Transverse colon (tissue), 4 donors: Measurements from ENCODE around the gene MUC5B. TPM values are rescaled to one million over a fixed set of nuclear protein-coding genes. Genes with fewer than 3 reads are reported as not detected.

Experiments
- DNase-seq: peaks from one replicate; pipeline ENCODE4 v3.0.0-alpha.2; 2019
- H3K27ac ChIP-seq, 4 donors: fragments of 200-600 bp; sonication (generic); 2 replicates each; pipeline ENCODE4 v1.5.1; 2016 to 2018; ENCODE audit warnings: inconsistent platforms in 4 of 4
- H3K27me3 ChIP-seq: fragments of 200-600 bp; sonication (generic); 2 replicates; pipeline ENCODE4 v1.5.1; 2017; ENCODE audit warnings: inconsistent platforms
- H3K36me3 ChIP-seq, 4 donors: fragments of 200-600 bp; sonication (generic); 2 replicates each; pipeline ENCODE4 v1.5.1; 2017 to 2019; ENCODE audit warnings: inconsistent platforms in 4 of 4
- H3K4me1 ChIP-seq, 4 donors: fragments of 200-600 bp; sonication (generic); 2 replicates each; pipeline ENCODE4 v1.5.1; 2017 to 2020; ENCODE audit warnings: inconsistent platforms in 4 of 4
- H3K4me3 ChIP-seq, 4 donors: fragments of 200-600 bp; sonication (generic); 1 replicate in 1 of 4; 2 replicates in 3 of 4; pipeline versions ENCODE4 v1.5.1 to v1.6.1; 2017 to 2019; ENCODE audit warnings: inconsistent platforms in 4 of 4
- H3K9me3 ChIP-seq, 2 donors: fragments of 200-600 bp; sonication (generic); 2 replicates each; pipeline ENCODE4 v1.5.1; 2017 to 2019; ENCODE audit warnings: inconsistent platforms in 2 of 2
- EP300 ChIP-seq: sonication (generic); formaldehyde crosslinking; IDR thresholded peaks from one replicate; pipeline ENCODE4 v1.6.1; 2017; ENCODE audit warnings: antibody characterized with exemption, low read depth
- POLR2A ChIP-seq: fragments of 450-650 bp; IDR thresholded peaks from one replicate; pipeline ENCODE4 v1.6.1; 2016; ENCODE audit warnings: antibody characterized with exemption, mild to moderate bottlenecking, moderate library complexity
- POLR2AphosphoS5 ChIP-seq, 3 donors: sonication (generic); formaldehyde crosslinking; IDR thresholded peaks; one replicate each; pipeline ENCODE4 v1.6.1; 2016; ENCODE audit warnings: antibody characterized with exemption in 3 of 3
- WGBS, 2 donors: methylation state at CpG; one replicate each; pipeline ENCODE4 v1.1.5; 2018; ENCODE audit warnings: low coverage in 1 of 2; 5-methylcytosine and 5-hydroxymethylcytosine counted together
- in situ Hi-C, 4 donors: fragments of 200-750 bp; cut with MboI; loops; one replicate each; pipeline versions ENCODE4 v1.15.0 to v1.15.1; 2017; ENCODE audit warnings: low sequenced_read_pairs in 3 of 4, low pct_ligation_motif_present in 1 of 4, low pct_unique_long_range_greater_than_20kb in 1 of 4
- intact Hi-C: fragments of 100-400 bp; cut with DNase I; formaldehyde crosslinking; loops from one replicate; pipeline ENCODE4 v1.15.1; 2023; ENCODE audit warnings: low total_unique reads
- total RNA-seq, 4 donors: library from RNA; depleted of rRNA; stranded (reverse); fragments of >200 nt; gene quantifications; one replicate each; pipeline ENCODE4 v1.1.0, GENCODE V29; 2016
- TF ChIP-seq, protein P1 (sequence below), 5 experiments: fragments of 200-600 bp in 3 of 5; fragments of 450-650 bp in 2 of 5; sonication (generic) in 3 of 5; IDR thresholded peaks; 1 replicate in 2 of 5; 2 replicates in 3 of 5; pipeline ENCODE4 v1.5.1; 2016 to 2017; ENCODE audit warnings: antibody characterized with exemption in 5 of 5, inconsistent platforms in 3 of 5, mild to moderate bottlenecking in 2 of 5, moderate library complexity in 1 of 5

The MUC5B gene
- total RNA-seq, 4 donors from 2014 or later = 58.0 to 825 (median 85.6) TPM

DNA sequence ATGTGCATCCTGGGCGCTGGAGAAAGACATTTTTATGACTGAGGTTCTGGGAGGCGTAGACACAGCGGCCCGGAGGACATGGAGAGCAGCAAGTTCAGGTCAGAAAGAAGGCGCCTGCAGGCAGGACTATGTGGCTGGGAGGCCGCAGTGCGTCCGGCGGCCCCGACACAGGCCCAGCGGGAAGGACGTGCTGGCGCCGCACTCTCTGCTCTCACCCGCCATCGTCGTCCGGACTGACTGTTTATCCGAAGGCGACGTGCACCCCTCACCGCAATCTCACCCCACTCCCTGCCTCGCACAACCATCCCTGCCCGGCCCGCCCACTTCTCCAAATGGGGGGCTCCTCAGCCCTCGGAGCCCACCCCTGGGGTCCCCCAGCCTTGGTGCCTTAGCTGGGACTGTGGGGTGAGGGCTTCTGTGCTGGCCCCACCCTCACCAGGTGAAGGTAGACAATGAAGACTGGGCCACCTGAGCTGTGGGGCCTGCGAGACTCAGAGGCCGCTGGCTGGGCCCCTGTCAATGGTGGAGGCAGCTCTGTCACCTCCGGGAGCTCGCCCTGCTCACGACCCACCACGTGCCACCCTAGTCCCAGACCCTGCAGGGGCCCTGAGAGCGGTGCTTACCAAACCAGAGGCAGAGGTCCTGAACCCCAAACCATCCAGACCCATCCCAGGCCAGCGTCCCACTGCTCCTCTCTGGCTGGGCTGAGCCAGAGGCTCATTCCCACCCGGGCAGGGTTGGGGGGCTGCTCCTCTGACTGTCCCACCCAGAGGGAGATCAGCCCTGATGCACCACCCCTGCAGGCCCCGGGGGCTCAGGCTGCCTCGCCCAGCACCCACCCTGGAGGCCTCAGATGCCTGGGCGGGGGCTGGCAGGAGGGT lies 16.2 kb upstream of the MUC5B start:
- intact Hi-C loops = no loop called here
- H3K36me3 ChIP-seq = no peaks in the 10 kb centered on the region
- no peak overlapping the region for H3K4me3 ChIP-seq
- no peaks in the 10 kb centered on the region for H3K27me3 ChIP-seq
- in situ Hi-C loops = loop anchor here in 2 of 4 donors (25.0 kb wide), 1 partner anchor 306 kb away; no protein-coding TSS in a partner anchor
- TF ChIP-seq POLR2AphosphoS5 (IDR thresholded peaks at IDR 0.05) (no peak), EP300 (no peak), POLR2A (no peak)
- TF ChIP-seq, protein P1, sequence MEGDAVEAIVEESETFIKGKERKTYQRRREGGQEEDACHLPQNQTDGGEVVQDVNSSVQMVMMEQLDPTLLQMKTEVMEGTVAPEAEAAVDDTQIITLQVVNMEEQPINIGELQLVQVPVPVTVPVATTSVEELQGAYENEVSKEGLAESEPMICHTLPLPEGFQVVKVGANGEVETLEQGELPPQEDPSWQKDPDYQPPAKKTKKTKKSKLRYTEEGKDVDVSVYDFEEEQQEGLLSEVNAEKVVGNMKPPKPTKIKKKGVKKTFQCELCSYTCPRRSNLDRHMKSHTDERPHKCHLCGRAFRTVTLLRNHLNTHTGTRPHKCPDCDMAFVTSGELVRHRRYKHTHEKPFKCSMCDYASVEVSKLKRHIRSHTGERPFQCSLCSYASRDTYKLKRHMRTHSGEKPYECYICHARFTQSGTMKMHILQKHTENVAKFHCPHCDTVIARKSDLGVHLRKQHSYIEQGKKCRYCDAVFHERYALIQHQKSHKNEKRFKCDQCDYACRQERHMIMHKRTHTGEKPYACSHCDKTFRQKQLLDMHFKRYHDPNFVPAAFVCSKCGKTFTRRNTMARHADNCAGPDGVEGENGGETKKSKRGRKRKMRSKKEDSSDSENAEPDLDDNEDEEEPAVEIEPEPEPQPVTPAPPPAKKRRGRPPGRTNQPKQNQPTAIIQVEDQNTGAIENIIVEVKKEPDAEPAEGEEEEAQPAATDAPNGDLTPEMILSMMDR (IDR thresholded peaks at IDR 0.05) = no peak
- no peak for DNase-seq
- 83% methylated on average over 37 of the region's 38 CpGs; no CpG with 5 or more reads in 1 of the 2 donors for WGBS, 2 donors
- H3K9me3 ChIP-seq = peaks cover 4 to 11% of the 10 kb centered on the region in 2 donors
- H3K27ac ChIP-seq = no peak overlapping the region
- peaks cover 9 to 15% (median 10%) of the 10 kb centered on the region in 4 donors for H3K4me1 ChIP-seq

DNA sequence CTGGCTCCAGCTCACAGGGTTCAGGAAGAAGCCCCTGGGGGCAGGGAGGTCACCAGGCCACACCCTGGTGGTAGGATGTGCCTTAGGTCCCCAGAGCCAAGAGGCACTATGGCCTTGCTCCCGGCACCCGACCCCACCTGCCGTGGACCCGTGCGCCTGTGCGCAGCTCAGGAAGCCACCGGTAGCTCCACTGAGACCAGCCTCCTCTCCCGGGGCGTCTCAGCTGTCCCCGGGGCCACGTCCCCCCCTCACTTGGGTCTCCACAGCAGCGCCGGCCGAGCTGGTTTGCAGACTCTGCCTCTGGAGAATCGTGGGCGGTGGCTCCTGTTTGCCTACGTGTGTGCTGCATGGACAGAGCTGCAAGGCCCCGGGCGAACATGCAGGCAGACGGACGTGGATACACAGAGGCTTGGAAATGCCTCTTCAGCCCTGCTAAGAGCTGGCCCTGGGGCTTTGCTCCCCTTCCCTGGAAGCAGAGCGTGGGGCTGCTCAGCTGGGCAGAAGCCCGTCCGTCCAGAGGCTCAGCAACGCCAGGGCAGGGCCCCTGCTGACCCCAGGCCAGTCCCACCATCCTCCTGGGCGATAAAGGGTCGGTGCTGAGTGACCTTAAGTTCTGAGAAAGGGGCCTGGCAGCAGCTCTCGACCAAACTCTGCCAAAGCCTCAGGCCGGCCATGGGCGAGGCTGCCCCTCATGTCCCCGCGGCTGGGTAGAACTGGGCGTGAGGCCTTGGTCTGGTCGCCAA lies 15.3 kb upstream of the MUC5B start:
- peaks cover 9 to 15% (median 10%) of the 10 kb centered on the region in 4 donors for H3K4me1 ChIP-seq
- no peaks in the 10 kb centered on the region for H3K36me3 ChIP-seq
- H3K27me3 ChIP-seq = no peaks in the 10 kb centered on the region
- intact Hi-C loops (no loop called here), in situ Hi-C loops (loop anchor here in 2 of 4 donors (25.0 kb wide), 1 partner anchor 305 kb away; no protein-coding TSS in a partner anchor)
- no peak for DNase-seq
- no peak overlapping the region for H3K4me3 ChIP-seq
- WGBS, 2 donors = 78% methylated on average over 26 of the region's 34 CpGs; no CpG with 5 or more reads in 1 of the 2 donors
- peaks cover 13 to 16% of the 10 kb centered on the region in 2 donors for H3K9me3 ChIP-seq
- no peak overlapping the region for H3K27ac ChIP-seq
- TF ChIP-seq POLR2A (no peak), EP300 (no peak), POLR2AphosphoS5 (IDR thresholded peaks at IDR 0.05) (no peak)
- TF ChIP-seq, protein P1 (IDR thresholded peaks at IDR 0.05) = no peak

DNA sequence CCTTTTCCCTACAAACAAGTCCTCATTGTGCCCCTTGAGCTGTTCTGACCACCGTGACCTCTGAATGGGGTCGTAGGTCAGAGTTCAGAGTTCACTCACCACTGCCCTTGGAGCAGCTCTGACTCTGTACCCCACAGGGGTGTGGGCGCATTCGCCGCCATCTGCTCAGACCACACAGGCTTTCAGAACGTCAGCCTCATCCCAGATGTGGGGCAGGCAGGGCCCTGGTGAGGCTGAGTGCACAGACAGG lies 14.8 kb upstream of the MUC5B start:
- Histone ChIP-seq H3K9me3 (peaks cover 13 to 16% of the 10 kb centered on the region in 2 donors), H3K4me1 (peaks cover 6 to 11% (median 9%) of the 10 kb centered on the region in 4 donors), H3K4me3 (no peak overlapping the region), H3K27ac (no peak overlapping the region), H3K27me3 (no peaks in the 10 kb centered on the region), H3K36me3 (no peaks in the 10 kb centered on the region)
- in situ Hi-C loops (loop anchor here in 2 of 4 donors (25.0 kb wide), 1 partner anchor 304 kb away; no protein-coding TSS in a partner anchor), intact Hi-C loops (no loop called here)
- WGBS, 2 donors = 71% methylated on average over 6 of the region's 6 CpGs; no CpG with 5 or more reads in 1 of the 2 donors
- DNase-seq = peak; percentile 4
- no peak for TF ChIP-seq POLR2AphosphoS5 (IDR thresholded peaks at IDR 0.05)
- TF ChIP-seq POLR2A = no peak
- no peak for TF ChIP-seq EP300
- TF ChIP-seq, protein P1 (IDR thresholded peaks at IDR 0.05) = no peak
